GM12878 (cell line): ENCODE measurements around the gene EGFR.

Source experiments
- BACH1 ChIP-seq: fragments of 450-650 bp; IDR thresholded peaks from 2 replicates; pipeline ENCODE4 v1.6.1; 2017; ENCODE audit warnings: mild to moderate bottlenecking, borderline replicate concordance
- CHD4 ChIP-seq: fragments of 200-600 bp; sonication (generic); IDR thresholded peaks from 2 replicates; pipeline ENCODE4 v1.6.1; 2016; ENCODE audit warnings: mild to moderate bottlenecking
- GABPA ChIP-seq: IDR thresholded peaks from 2 replicates; pipeline ENCODE4 v1.6.1; 2014; ENCODE audit warnings: antibody characterized with exemption, low read depth, mild to moderate bottlenecking, inconsistent platforms
- NFYB ChIP-seq: IDR thresholded peaks from 2 replicates; pipeline ENCODE4 v1.6.1; 2011; ENCODE audit warnings: low read depth, mild to moderate bottlenecking, low read length, improper control_type of control experiment, moderate library complexity; ENCODE audit not compliant: insufficient read depth
- NR2C2 ChIP-seq: IDR thresholded peaks from 2 replicates; pipeline ENCODE4 v1.6.1; 2011; ENCODE audit warnings: borderline replicate concordance, low read depth; ENCODE audit not compliant: control insufficient read depth, insufficient read length
- POLR2AphosphoS5 ChIP-seq: IDR thresholded peaks from 2 replicates; pipeline ENCODE4 v1.6.1; 2011; ENCODE audit warnings: mild to moderate bottlenecking, low read length, inconsistent platforms
- RAD21 ChIP-seq: IDR thresholded peaks from 2 replicates; pipeline ENCODE4 v1.6.1; 2011; ENCODE audit warnings: mild to moderate bottlenecking, low read depth, low read length, moderate library complexity; ENCODE audit not compliant: insufficient read depth
- RCOR1 ChIP-seq: conservative IDR thresholded peaks from 2 replicates; pipeline ENCODE4 v1.6.1; 2012; ENCODE audit warnings: low read depth, low read length, improper control_type of control experiment
- SMC3 ChIP-seq: IDR thresholded peaks from 2 replicates; pipeline ENCODE4 v1.6.1; 2011; ENCODE audit warnings: low read length, improper control_type of control experiment, borderline replicate concordance
- TCF12 ChIP-seq: IDR thresholded peaks from 2 replicates; pipeline ENCODE4 v1.6.1; 2011; ENCODE audit warnings: low read depth, mild to moderate bottlenecking, low read length
- TF ChIP-seq, protein P1 (sequence below), 3 experiments: IDR thresholded peaks in 2 of 3; conservative IDR thresholded peaks in 1 of 3; 2 replicates each; pipeline ENCODE4 v1.5.1; 2011; ENCODE audit warnings: low read depth in 3 of 3, low read length in 3 of 3, mild to moderate bottlenecking in 3 of 3, control low read depth in 2 of 3, moderate library complexity in 2 of 3, inconsistent platforms in 1 of 3, mixed read lengths in 1 of 3; ENCODE audit not compliant: control insufficient read depth in 2 of 3, insufficient read depth in 1 of 3; ENCODE audit errors: extremely low read depth in 1 of 3
- TF ChIP-seq, protein P2 (sequence below): fragments of 450-650 bp; formaldehyde crosslinking; IDR thresholded peaks from 2 replicates; pipeline ENCODE4 v1.5.0; 2022; ENCODE audit warnings: mild to moderate bottlenecking, missing genetic modification characterization
- TF ChIP-seq, protein P3 (sequence below): IDR thresholded peaks from 2 replicates; pipeline ENCODE4 v1.6.1; 2012; ENCODE audit warnings: mild to moderate bottlenecking, low read depth, low read length

DNA sequence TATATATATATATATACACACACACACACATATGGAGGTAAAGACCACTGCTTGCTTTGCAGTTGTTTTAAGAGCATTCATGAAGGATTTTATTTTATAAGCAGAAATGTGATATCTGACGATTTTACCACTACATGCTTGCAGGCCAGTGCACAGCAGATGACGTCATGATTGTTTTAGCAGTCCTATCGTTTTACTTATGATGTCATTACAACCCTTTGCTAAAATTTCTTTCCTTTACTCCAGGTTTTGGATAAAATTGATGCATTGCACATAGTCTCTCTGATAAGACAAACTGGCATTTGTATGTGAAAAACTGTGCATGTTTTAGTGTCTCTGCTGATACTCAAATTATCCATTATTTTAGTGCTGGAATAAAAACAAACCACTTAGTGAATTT is 9.2 kb downstream of the EGFR start:
- TF ChIP-seq, protein P1, sequence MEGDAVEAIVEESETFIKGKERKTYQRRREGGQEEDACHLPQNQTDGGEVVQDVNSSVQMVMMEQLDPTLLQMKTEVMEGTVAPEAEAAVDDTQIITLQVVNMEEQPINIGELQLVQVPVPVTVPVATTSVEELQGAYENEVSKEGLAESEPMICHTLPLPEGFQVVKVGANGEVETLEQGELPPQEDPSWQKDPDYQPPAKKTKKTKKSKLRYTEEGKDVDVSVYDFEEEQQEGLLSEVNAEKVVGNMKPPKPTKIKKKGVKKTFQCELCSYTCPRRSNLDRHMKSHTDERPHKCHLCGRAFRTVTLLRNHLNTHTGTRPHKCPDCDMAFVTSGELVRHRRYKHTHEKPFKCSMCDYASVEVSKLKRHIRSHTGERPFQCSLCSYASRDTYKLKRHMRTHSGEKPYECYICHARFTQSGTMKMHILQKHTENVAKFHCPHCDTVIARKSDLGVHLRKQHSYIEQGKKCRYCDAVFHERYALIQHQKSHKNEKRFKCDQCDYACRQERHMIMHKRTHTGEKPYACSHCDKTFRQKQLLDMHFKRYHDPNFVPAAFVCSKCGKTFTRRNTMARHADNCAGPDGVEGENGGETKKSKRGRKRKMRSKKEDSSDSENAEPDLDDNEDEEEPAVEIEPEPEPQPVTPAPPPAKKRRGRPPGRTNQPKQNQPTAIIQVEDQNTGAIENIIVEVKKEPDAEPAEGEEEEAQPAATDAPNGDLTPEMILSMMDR (IDR thresholded peaks at IDR 0.05 in 2 of 3, conservative IDR thresholded peaks at IDR 0.05 in 1 of 3; ENCODE audit: control insufficient read depth in 2 of 3, extremely low read depth in 1 of 3, insufficient read depth in 1 of 3, low read depth in 3 of 3, low read length in 3 of 3): no peak
- TF ChIP-seq SMC3: no peak
- TF ChIP-seq NR2C2: no peak
- TF ChIP-seq NFYB: no peak
- no peak for TF ChIP-seq TCF12
- TF ChIP-seq RCOR1: no peak
- TF ChIP-seq BACH1: no peak
- TF ChIP-seq RAD21: no peak
- TF ChIP-seq CHD4: no peak
- TF ChIP-seq, protein P2, sequence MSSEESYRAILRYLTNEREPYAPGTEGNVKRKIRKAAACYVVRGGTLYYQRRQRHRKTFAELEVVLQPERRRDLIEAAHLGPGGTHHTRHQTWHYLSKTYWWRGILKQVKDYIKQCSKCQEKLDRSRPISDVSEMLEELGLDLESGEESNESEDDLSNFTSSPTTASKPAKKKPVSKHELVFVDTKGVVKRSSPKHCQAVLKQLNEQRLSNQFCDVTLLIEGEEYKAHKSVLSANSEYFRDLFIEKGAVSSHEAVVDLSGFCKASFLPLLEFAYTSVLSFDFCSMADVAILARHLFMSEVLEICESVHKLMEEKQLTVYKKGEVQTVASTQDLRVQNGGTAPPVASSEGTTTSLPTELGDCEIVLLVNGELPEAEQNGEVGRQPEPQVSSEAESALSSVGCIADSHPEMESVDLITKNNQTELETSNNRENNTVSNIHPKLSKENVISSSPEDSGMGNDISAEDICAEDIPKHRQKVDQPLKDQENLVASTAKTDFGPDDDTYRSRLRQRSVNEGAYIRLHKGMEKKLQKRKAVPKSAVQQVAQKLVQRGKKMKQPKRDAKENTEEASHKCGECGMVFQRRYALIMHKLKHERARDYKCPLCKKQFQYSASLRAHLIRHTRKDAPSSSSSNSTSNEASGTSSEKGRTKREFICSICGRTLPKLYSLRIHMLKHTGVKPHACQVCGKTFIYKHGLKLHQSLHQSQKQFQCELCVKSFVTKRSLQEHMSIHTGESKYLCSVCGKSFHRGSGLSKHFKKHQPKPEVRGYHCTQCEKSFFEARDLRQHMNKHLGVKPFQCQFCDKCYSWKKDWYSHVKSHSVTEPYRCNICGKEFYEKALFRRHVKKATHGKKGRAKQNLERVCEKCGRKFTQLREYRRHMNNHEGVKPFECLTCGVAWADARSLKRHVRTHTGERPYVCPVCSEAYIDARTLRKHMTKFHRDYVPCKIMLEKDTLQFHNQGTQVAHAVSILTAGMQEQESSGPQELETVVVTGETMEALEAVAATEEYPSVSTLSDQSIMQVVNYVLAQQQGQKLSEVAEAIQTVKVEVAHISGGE (CRISPR knock-in tag): no peak
- TF ChIP-seq GABPA: no peak
- TF ChIP-seq, protein P3, sequence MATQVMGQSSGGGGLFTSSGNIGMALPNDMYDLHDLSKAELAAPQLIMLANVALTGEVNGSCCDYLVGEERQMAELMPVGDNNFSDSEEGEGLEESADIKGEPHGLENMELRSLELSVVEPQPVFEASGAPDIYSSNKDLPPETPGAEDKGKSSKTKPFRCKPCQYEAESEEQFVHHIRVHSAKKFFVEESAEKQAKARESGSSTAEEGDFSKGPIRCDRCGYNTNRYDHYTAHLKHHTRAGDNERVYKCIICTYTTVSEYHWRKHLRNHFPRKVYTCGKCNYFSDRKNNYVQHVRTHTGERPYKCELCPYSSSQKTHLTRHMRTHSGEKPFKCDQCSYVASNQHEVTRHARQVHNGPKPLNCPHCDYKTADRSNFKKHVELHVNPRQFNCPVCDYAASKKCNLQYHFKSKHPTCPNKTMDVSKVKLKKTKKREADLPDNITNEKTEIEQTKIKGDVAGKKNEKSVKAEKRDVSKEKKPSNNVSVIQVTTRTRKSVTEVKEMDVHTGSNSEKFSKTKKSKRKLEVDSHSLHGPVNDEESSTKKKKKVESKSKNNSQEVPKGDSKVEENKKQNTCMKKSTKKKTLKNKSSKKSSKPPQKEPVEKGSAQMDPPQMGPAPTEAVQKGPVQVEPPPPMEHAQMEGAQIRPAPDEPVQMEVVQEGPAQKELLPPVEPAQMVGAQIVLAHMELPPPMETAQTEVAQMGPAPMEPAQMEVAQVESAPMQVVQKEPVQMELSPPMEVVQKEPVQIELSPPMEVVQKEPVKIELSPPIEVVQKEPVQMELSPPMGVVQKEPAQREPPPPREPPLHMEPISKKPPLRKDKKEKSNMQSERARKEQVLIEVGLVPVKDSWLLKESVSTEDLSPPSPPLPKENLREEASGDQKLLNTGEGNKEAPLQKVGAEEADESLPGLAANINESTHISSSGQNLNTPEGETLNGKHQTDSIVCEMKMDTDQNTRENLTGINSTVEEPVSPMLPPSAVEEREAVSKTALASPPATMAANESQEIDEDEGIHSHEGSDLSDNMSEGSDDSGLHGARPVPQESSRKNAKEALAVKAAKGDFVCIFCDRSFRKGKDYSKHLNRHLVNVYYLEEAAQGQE: no peak
- no peak for TF ChIP-seq POLR2AphosphoS5
